Suprapubic skin (tissue), 4 donors: Measurements from ENCODE around the gene ABCC6.

ENCODE experiments used
- EP300 ChIP-seq: sonication (generic); formaldehyde crosslinking; IDR thresholded peaks from one replicate; pipeline ENCODE4 v1.6.1; 2017; ENCODE audit warnings: antibody characterized with exemption
- POLR2A ChIP-seq, 2 donors: fragments of 450-650 bp; IDR thresholded peaks; one replicate each; pipeline ENCODE4 v1.6.1; 2017; ENCODE audit warnings: antibody characterized with exemption in 2 of 2, mild to moderate bottlenecking in 2 of 2, moderate library complexity in 2 of 2
- POLR2AphosphoS5 ChIP-seq, 3 donors: sonication (generic); formaldehyde crosslinking; IDR thresholded peaks; one replicate each; pipeline ENCODE4 v1.6.1; 2017; ENCODE audit warnings: antibody characterized with exemption in 3 of 3
- TF ChIP-seq, protein P1 (sequence below), 2 donors: fragments of 200-600 bp in 1 of 2; fragments of 450-650 bp in 1 of 2; sonication (generic) in 1 of 2; IDR thresholded peaks; one replicate each; pipeline ENCODE4 v1.5.1; 2016 to 2019; ENCODE audit warnings: antibody characterized with exemption in 2 of 2, mild to moderate bottlenecking in 1 of 2, moderate library complexity in 1 of 2

DNA sequence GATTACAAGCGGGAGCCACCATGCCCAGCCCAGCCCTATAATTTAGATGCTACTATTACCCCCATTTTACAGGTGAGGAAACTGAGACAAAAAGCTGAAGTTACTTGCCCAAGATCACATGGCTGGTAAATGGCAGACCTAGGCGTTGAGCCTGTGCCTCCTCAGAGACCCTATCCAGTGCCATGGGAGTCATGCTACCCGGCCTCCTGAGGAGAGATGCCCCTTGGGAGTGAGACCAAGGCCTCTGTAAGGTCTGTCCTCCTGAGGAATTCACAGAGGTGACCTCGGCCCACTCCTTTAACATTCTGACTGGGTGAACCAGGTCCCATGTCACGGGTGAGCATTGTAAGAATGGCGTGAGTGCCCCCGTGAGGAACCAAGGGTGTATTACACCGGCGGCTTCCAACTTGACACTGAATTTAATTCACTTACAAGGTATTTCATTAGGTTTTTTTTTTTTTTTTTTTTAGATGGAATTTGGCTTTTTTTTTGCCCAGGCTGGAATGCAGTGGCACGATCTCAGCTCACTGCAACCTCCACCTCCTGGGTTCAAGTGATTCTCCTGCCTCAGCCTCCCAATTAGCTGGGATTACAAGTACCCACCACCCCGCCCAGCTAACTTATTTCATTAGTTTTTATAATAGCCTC lies 95.7 kb downstream of the ABCC6 start:
- no peak for TF ChIP-seq POLR2A (IDR thresholded peaks at IDR 0.05)
- TF ChIP-seq, protein P1, sequence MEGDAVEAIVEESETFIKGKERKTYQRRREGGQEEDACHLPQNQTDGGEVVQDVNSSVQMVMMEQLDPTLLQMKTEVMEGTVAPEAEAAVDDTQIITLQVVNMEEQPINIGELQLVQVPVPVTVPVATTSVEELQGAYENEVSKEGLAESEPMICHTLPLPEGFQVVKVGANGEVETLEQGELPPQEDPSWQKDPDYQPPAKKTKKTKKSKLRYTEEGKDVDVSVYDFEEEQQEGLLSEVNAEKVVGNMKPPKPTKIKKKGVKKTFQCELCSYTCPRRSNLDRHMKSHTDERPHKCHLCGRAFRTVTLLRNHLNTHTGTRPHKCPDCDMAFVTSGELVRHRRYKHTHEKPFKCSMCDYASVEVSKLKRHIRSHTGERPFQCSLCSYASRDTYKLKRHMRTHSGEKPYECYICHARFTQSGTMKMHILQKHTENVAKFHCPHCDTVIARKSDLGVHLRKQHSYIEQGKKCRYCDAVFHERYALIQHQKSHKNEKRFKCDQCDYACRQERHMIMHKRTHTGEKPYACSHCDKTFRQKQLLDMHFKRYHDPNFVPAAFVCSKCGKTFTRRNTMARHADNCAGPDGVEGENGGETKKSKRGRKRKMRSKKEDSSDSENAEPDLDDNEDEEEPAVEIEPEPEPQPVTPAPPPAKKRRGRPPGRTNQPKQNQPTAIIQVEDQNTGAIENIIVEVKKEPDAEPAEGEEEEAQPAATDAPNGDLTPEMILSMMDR (IDR thresholded peaks at IDR 0.05), result peak; percentile 81 to 90
- no peak for TF ChIP-seq EP300
- no peak for TF ChIP-seq POLR2AphosphoS5 (IDR thresholded peaks at IDR 0.05)
